Fibroblast of lung (primary cell): ENCODE measurements around the gene PLS3.

ENCODE experiments used
- EZH2 ChIP-seq: IDR thresholded peaks from 2 replicates; pipeline ENCODE4 v1.5.1; 2012; ENCODE audit warnings: low read length, control low read depth, mild to moderate bottlenecking; ENCODE audit errors: missing control alignments
- TF ChIP-seq, protein P1 (sequence below), 2 donors: IDR thresholded peaks in 1 of 2; conservative IDR thresholded peaks in 1 of 2; 1 replicate in 1 of 2; 2 replicates in 1 of 2; pipeline ENCODE4 v1.5.1; 2011 to 2012; ENCODE audit warnings: low read length in 2 of 2, control low read depth in 1 of 2, inconsistent platforms in 1 of 2, low read depth in 1 of 2, mild to moderate bottlenecking in 1 of 2

- TF ChIP-seq EZH2 = no peak
- TF ChIP-seq, protein P1, sequence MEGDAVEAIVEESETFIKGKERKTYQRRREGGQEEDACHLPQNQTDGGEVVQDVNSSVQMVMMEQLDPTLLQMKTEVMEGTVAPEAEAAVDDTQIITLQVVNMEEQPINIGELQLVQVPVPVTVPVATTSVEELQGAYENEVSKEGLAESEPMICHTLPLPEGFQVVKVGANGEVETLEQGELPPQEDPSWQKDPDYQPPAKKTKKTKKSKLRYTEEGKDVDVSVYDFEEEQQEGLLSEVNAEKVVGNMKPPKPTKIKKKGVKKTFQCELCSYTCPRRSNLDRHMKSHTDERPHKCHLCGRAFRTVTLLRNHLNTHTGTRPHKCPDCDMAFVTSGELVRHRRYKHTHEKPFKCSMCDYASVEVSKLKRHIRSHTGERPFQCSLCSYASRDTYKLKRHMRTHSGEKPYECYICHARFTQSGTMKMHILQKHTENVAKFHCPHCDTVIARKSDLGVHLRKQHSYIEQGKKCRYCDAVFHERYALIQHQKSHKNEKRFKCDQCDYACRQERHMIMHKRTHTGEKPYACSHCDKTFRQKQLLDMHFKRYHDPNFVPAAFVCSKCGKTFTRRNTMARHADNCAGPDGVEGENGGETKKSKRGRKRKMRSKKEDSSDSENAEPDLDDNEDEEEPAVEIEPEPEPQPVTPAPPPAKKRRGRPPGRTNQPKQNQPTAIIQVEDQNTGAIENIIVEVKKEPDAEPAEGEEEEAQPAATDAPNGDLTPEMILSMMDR (conservative IDR thresholded peaks at IDR 0.05 in 1 of 2, IDR thresholded peaks at IDR 0.05 in 1 of 2; ENCODE audit: low read depth in 1 of 2, low read length in 2 of 2) = no peak
Observed at GRCh38 chrX:115518113-115518512, 42.9 kb upstream of the PLS3 start.
